ENCODE measurements around the gene RFC3. TPM values are rescaled to one million over a fixed set of nuclear protein-coding genes. Genes with fewer than 3 reads are reported as not detected.

Gene RFC3
- total RNA-seq, 5 donors from 2014 or later (not counting 1 experiment from before 2014, with no cell fraction given) = 5.7 to 8.7 (median 6.1) TPM

DNA sequence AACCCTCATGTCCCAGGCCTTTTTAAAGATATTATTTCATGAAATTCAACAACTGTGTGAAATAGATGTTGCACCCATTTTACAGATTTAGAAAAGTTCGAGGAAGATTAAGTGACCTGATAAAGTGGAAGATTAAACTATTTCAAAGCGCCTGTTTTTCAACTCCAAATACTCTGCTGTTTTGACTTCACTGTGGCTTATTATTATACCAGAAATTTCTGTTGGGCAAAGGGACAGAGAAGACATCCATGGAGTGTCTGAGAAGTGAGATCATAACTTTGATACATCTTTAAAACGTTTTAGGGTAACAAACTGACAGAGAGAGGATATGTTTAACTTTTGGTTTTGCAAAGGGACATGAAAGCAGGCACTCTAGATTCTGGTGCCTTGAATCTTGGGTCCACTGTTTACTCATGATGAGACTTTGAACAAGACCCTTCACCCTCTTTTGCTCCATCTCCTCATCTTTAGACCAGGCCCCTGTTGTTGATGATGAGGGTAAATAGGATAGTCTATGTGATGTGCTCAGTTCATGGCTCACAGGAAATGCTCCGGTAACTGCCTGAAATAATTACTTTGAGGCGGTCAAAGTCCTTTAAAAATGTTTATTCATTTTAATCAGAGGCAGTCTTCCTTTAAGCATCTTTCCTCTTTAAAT, 55.4 kb downstream of the RFC3 start:
- DNase-seq (no peak), ATAC-seq (replicated peaks in 1 of 4) (no peak)
- Histone ChIP-seq H3K27ac (ENCODE audit: low read length) (no peak overlapping the region), H3K36me3 (ENCODE audit: control insufficient read depth in 2 of 2, extremely low read depth in 1 of 2, insufficient read depth in 1 of 2, low read length in 1 of 2) (no peaks in the 10 kb centered on the region), H3K27me3 (replicated peaks in 1 of 2; ENCODE audit: control insufficient read depth in 2 of 2, extremely low read depth in 1 of 2, insufficient read depth in 2 of 2, low read length in 1 of 2) (no peaks in the 10 kb centered on the region), H3K4me3 (ENCODE audit: control insufficient read depth in 1 of 2, extremely low read depth in 1 of 2, low read length in 1 of 2) (no peak overlapping the region), H3K4me1 (ENCODE audit: control insufficient read depth in 1 of 2, extremely low read depth in 1 of 2, insufficient read depth in 2 of 2, low read length in 2 of 2) (no peaks in the 10 kb centered on the region), H3K9me3 (no peaks in the 10 kb centered on the region)
- 40% methylated on average over 1 of the region's 5 CpGs for WGBS (ENCODE audit: insufficient coverage)
- Mint-ChIP-seq H3K9me3 (no peaks in the 10 kb centered on the region), H3K36me3 (peaks cover 4% of the 10 kb centered on the region), H3K4me1 (no peaks in the 10 kb centered on the region), H3K27ac (no peak overlapping the region), H3K4me3 (no peak overlapping the region), H3K27me3 (no peaks in the 10 kb centered on the region)
- POLR2A ChIA-PET = no interaction called here
- CTCF ChIA-PET = no interaction called here

DNA sequence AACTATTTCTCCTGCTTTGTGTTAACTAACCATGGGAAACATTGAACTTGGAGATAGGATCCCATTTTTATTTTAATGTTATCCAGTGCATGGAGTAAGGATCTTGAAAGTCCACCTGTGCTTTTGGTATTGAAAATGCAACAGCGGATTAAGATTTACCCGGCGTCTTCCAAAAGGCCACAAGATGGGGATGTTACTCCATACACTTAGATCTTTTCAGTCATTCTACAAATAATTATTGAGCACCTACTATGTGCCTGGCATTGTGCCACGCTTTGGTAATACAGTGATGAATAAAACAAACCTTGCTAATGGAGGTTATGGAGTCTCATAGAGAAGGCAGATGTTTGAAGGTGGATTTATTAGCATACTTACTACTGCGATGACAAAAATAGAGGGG, 56.9 kb downstream of the RFC3 start:
- no peak overlapping the region for H3K27ac Mint-ChIP-seq
- peaks cover 5% of the 10 kb centered on the region for H3K36me3 Mint-ChIP-seq
- H3K27me3 Mint-ChIP-seq = no peaks in the 10 kb centered on the region
- CTCF ChIA-PET = no interaction called here
- Histone ChIP-seq H3K27ac (ENCODE audit: low read length) (no peak overlapping the region), H3K4me3 (ENCODE audit: control insufficient read depth in 1 of 2, extremely low read depth in 1 of 2, low read length in 1 of 2) (no peak overlapping the region), H3K4me1 (ENCODE audit: control insufficient read depth in 1 of 2, extremely low read depth in 1 of 2, insufficient read depth in 2 of 2, low read length in 2 of 2) (no peaks in the 10 kb centered on the region), H3K36me3 (ENCODE audit: control insufficient read depth in 2 of 2, extremely low read depth in 1 of 2, insufficient read depth in 1 of 2, low read length in 1 of 2) (no peaks in the 10 kb centered on the region), H3K27me3 (replicated peaks in 1 of 2; ENCODE audit: control insufficient read depth in 2 of 2, extremely low read depth in 1 of 2, insufficient read depth in 2 of 2, low read length in 1 of 2) (no peaks in the 10 kb centered on the region), H3K9me3 (no peaks in the 10 kb centered on the region)
- no peak overlapping the region for H3K4me3 Mint-ChIP-seq
- POLR2A ChIA-PET = no interaction called here
- peaks cover 0 to 2% (median 0%) of the 10 kb centered on the region in 3 donors for H3K9me3 Mint-ChIP-seq
- 92% methylated on average over 2 of the region's 5 CpGs for WGBS (ENCODE audit: insufficient coverage)
- no peak for ATAC-seq (replicated peaks in 1 of 4)
- no peak for DNase-seq
- H3K4me1 Mint-ChIP-seq = no peaks in the 10 kb centered on the region

DNA sequence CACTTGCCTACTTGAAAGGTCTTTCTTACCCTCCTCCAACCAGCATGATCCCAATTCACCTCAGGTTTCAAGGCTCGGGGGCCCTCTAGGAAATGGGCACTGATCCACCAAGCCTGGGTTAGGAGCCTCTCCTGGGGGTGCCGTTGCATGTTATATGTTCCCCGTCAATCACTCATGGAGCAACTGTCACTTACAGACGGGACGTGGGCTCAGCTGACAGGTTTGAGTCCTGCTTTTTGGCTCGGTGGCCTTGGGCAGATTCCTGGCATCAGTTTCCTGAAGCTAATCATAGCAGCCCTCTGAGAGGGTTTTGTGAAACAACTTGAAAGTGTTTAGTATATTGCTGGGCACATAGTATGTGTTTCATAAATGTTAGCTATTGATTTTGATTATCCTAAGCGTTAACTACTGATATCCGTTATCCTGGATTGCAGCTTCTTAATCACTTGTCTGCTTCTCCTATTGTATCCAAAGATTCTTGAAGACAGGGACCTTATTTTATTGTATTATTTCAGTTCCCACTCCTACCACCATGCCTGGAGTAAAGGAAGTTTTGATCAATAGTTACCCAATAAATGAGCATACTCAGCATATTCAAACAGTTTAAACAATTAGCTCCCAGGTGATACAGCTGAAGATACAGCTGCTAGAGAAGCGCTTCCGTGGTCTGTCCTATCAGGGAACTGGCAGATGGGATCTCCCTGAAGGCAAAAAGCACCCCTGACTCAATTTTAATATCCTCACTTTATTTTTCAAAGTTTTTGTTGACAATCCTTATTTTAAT, 57.9 kb downstream of the RFC3 start:
- ATAC-seq (replicated peaks in 1 of 4) = no peak
- H3K4me3 Mint-ChIP-seq = no peak overlapping the region
- H3K27ac Mint-ChIP-seq = no peak overlapping the region
- Histone ChIP-seq H3K9me3 (no peaks in the 10 kb centered on the region), H3K27me3 (replicated peaks in 1 of 2; ENCODE audit: control insufficient read depth in 2 of 2, extremely low read depth in 1 of 2, insufficient read depth in 2 of 2, low read length in 1 of 2) (no peaks in the 10 kb centered on the region), H3K4me1 (ENCODE audit: control insufficient read depth in 1 of 2, extremely low read depth in 1 of 2, insufficient read depth in 2 of 2, low read length in 2 of 2) (no peaks in the 10 kb centered on the region), H3K27ac (ENCODE audit: low read length) (no peak overlapping the region), H3K36me3 (ENCODE audit: control insufficient read depth in 2 of 2, extremely low read depth in 1 of 2, insufficient read depth in 1 of 2, low read length in 1 of 2) (no peaks in the 10 kb centered on the region), H3K4me3 (ENCODE audit: control insufficient read depth in 1 of 2, extremely low read depth in 1 of 2, low read length in 1 of 2) (no peak overlapping the region)
- H3K4me1 Mint-ChIP-seq = no peaks in the 10 kb centered on the region
- H3K36me3 Mint-ChIP-seq = peaks cover 10% of the 10 kb centered on the region
- no peak for DNase-seq
- ChIA-PET CTCF (no interaction called here), POLR2A (no interaction called here)
- peaks cover 0 to 4% (median 0%) of the 10 kb centered on the region in 3 donors for H3K9me3 Mint-ChIP-seq
- WGBS (ENCODE audit: insufficient coverage) = 94% methylated on average over 7 of the region's 10 CpGs
- H3K27me3 Mint-ChIP-seq = no peaks in the 10 kb centered on the region

DNA sequence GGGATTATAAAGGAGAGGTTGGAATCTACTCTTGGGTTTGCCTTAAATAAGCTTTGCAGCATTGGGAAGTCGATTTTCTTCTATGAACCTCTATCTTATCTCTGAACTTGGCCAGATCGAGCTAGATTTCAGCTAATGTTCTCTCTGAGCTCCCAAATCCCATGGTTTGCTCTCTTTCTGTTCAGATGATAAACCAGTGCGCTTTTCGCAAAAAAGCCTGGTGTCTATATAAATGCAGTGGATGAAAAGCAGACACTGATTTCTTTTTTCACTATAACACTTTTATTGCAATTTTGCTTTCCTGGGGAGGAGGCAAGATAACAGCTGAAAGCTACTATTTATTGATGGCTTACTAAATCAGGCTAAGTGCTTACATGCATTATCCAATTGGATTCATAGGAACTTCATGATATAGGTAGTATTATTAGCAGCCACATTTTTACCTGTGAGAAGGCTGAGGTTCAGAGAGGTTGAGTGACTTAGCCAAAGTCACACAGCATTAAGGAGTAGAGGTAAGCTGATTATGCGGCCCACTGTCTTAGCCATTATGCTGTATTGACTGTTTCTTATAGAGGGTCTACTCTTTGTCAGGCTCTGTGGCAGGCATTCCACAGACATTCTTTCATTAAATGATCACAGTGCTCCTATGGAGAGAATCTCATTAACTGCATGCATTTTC, 58.9 kb downstream of the RFC3 start:
- no peak for ATAC-seq (replicated peaks in 1 of 4)
- H3K27me3 ChIP-seq (replicated peaks in 1 of 2; ENCODE audit: control insufficient read depth in 2 of 2, extremely low read depth in 1 of 2, insufficient read depth in 2 of 2, low read length in 1 of 2) = no peaks in the 10 kb centered on the region
- ChIA-PET CTCF (interaction anchor here in 1 of 2 donors (0.5 kb wide), 1 partner anchor 30 kb away, joined by 3 read pairs; no protein-coding TSS in a partner anchor), POLR2A (no interaction called here)
- H3K4me3 ChIP-seq (ENCODE audit: control insufficient read depth in 1 of 2, extremely low read depth in 1 of 2, low read length in 1 of 2) = no peak overlapping the region
- no peak for DNase-seq
- no peaks in the 10 kb centered on the region for H3K36me3 ChIP-seq (ENCODE audit: control insufficient read depth in 2 of 2, extremely low read depth in 1 of 2, insufficient read depth in 1 of 2, low read length in 1 of 2)
- no peaks in the 10 kb centered on the region for H3K9me3 ChIP-seq
- WGBS (ENCODE audit: insufficient coverage) = 92% methylated on average over 2 of the region's 5 CpGs
- no peak overlapping the region for H3K27ac ChIP-seq (ENCODE audit: low read length)
- H3K4me1 Mint-ChIP-seq = no peaks in the 10 kb centered on the region
- H3K4me3 Mint-ChIP-seq = no peak overlapping the region
- H3K27me3 Mint-ChIP-seq = no peaks in the 10 kb centered on the region
- no peak overlapping the region for H3K27ac Mint-ChIP-seq
- peaks cover 0 to 4% (median 0%) of the 10 kb centered on the region in 3 donors for H3K9me3 Mint-ChIP-seq
- H3K36me3 Mint-ChIP-seq = peaks cover 16% of the 10 kb centered on the region
- no peaks in the 10 kb centered on the region for H3K4me1 ChIP-seq (ENCODE audit: control insufficient read depth in 1 of 2, extremely low read depth in 1 of 2, insufficient read depth in 2 of 2, low read length in 2 of 2)

DNA sequence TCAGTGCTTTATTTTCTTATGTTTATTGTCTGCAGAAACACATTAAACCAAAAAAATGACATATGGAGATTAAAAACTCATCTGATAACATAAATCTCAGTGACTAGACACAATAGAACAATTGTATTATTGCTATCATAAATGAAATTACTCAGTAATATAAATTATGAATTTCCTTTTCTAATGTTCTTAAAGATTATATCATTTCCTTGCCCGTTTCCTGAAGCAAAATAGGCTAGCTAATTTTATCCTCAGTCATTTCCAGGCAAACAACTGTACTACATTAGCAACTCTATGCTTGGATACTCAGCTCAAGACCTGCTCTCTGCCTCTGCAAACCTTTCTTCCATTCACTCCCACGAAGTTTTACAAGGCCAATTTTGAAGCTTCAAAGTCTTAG, 61.2 kb downstream of the RFC3 start:
- H3K4me1 ChIP-seq (ENCODE audit: control insufficient read depth in 1 of 2, extremely low read depth in 1 of 2, insufficient read depth in 2 of 2, low read length in 2 of 2) = no peaks in the 10 kb centered on the region
- DNase-seq = no peak
- POLR2A ChIA-PET = interaction anchor here in 1 of 2 donors (0.6 kb wide), 1 partner anchor 683 kb away, joined by 3 read pairs; no protein-coding TSS in a partner anchor
- Mint-ChIP-seq H3K27me3 (no peaks in the 10 kb centered on the region), H3K4me1 (no peaks in the 10 kb centered on the region), H3K36me3 (peaks cover 22% of the 10 kb centered on the region), H3K9me3 (peaks cover 0 to 4% (median 0%) of the 10 kb centered on the region in 3 donors), H3K4me3 (no peak overlapping the region), H3K27ac (no peak overlapping the region)
- no peaks in the 10 kb centered on the region for H3K27me3 ChIP-seq (replicated peaks in 1 of 2; ENCODE audit: control insufficient read depth in 2 of 2, extremely low read depth in 1 of 2, insufficient read depth in 2 of 2, low read length in 1 of 2)
- no peak overlapping the region for H3K4me3 ChIP-seq (ENCODE audit: control insufficient read depth in 1 of 2, extremely low read depth in 1 of 2, low read length in 1 of 2)
- no CpG with 5 or more reads among the region's 2 CpGs for WGBS (ENCODE audit: insufficient coverage)
- ATAC-seq (replicated peaks in 1 of 4) = no peak
- CTCF ChIA-PET = interaction anchor here in 1 of 2 donors (0.7 kb wide), 1 partner anchor 11 kb away, joined by 3 read pairs; no protein-coding TSS in a partner anchor
- H3K9me3 ChIP-seq = no peaks in the 10 kb centered on the region
- no peak overlapping the region for H3K27ac ChIP-seq (ENCODE audit: low read length)
- H3K36me3 ChIP-seq (ENCODE audit: control insufficient read depth in 2 of 2, extremely low read depth in 1 of 2, insufficient read depth in 1 of 2, low read length in 1 of 2) = no peaks in the 10 kb centered on the region

DNA sequence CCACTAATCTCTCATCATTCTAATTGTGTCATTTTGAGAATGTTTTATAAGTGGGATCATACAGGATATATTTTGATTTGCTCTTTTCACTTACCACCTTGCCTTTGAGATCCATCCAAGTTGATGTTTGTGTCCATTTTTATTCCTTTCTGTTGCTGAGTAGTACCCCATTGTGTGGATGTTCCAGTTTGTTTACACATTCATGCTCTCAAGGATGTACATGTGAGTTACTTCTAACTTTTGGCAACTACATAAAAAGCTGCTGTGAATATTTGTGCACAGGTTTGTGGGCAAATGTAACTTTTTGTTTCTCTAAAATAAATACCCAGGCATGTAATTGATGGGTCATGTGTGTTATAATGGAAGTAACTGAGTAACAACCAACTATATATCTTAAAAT, 64.9 kb downstream of the RFC3 start:
- POLR2A ChIA-PET = interaction anchor here in 1 of 2 donors (0.5 kb wide), 1 partner anchor 685 kb away, joined by 4 read pairs; no protein-coding TSS in a partner anchor
- no peak overlapping the region for H3K27ac Mint-ChIP-seq
- ATAC-seq (replicated peaks in 1 of 4) = no peak

More for the DNA sequence above, 64.9 kb downstream of the RFC3 start:
- H3K9me3 ChIP-seq = no peaks in the 10 kb centered on the region
- Mint-ChIP-seq H3K4me3 (no peak overlapping the region), H3K36me3 (peaks cover 22% of the 10 kb centered on the region), H3K27me3 (no peaks in the 10 kb centered on the region), H3K4me1 (no peaks in the 10 kb centered on the region), H3K9me3 (peaks cover 0 to 8% (median 0%) of the 10 kb centered on the region in 3 donors)
- H3K4me3 ChIP-seq (ENCODE audit: control insufficient read depth in 1 of 2, extremely low read depth in 1 of 2, low read length in 1 of 2) = no peak overlapping the region
- CTCF ChIA-PET = no interaction called here
- DNase-seq = no peak
- no peaks in the 10 kb centered on the region for H3K36me3 ChIP-seq (ENCODE audit: control insufficient read depth in 2 of 2, extremely low read depth in 1 of 2, insufficient read depth in 1 of 2, low read length in 1 of 2)
- H3K4me1 ChIP-seq (ENCODE audit: control insufficient read depth in 1 of 2, extremely low read depth in 1 of 2, insufficient read depth in 2 of 2, low read length in 2 of 2) = no peaks in the 10 kb centered on the region
- H3K27ac ChIP-seq (ENCODE audit: low read length) = no peak overlapping the region
- H3K27me3 ChIP-seq (replicated peaks in 1 of 2; ENCODE audit: control insufficient read depth in 2 of 2, extremely low read depth in 1 of 2, insufficient read depth in 2 of 2, low read length in 1 of 2) = no peaks in the 10 kb centered on the region

Measured in T-cell (primary cell).